ENCODE results near the gene SOCS6. TPM values are rescaled to one million over a fixed set of nuclear protein-coding genes. Genes with fewer than 3 reads are reported as not detected.

Gene SOCS6
- total RNA-seq, 1 experiment from 2014 or later = 11.0 TPM

DNA sequence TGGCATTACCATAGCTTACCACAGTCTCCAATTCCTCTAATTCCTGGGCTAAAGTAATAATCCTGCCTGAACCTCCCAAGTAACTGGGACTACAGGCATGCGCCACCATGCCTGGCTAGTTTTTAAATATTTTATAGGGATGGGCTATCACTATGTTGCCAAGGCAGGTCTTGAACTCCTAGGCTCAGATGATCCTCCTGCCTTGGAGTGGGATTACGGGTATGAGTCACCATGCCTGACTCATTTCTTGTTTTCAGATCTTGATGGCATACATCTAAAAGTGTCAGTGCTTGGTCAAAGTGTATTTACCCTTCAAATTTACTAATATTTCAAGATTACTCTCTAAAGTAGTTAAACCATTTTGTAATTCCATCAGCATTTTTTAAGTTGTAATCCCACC, 9.4 kb upstream of the SOCS6 start:
- Histone ChIP-seq H3K4me3 (no peak overlapping the region), H3K36me3 (no peaks in the 10 kb centered on the region), H3K27me3 (no peaks in the 10 kb centered on the region), H3K4me1 (no peaks in the 10 kb centered on the region), H3K27ac (no peak overlapping the region), H3K9me3 (replicated peaks) (no peaks in the 10 kb centered on the region)
- no peak for DNase-seq

DNA sequence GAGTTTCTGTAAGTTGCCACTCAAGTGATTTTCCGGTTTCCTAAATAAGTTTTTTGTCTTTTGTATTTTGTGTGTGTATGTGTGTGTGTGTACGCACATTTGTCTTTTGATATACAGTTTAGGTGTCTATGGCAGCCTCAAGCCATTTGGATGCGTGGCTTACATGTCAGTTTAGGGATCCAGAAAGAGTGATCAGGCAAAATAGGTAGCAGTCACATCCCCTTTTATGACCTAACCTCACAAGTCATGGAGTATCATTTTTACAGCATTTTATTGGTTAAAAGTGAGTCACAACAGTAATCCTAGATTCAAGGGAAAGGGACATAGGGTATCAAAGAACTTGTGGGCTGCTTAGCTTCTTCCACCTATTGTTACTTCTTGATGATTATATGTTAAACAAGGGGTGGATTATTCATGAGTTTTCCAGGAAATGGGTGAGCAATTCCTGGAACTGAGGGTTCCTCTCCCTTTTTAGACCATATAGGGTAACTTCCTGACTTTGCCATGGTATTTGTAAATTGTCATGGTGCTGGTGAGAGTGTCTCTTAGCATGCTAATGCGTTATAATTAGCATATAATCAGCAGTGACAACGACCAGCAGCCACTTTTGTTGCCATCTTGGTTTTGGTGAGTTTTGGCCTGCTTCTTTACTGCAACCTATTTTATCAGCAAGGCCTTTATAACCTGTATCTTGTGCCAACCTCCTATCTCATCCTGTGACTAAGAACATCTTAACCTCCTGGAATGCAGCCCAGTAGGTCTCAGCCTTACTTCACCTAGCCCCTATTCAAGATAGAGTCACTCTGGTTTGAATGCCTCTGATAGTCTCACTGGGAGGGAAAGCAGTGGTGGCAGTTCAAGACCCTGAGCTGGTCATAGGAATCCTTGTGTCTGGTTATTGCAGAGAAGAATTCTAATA, 8.6 kb upstream of the SOCS6 start:
- no peak for DNase-seq
- Histone ChIP-seq H3K4me1 (no peaks in the 10 kb centered on the region), H3K27ac (no peak overlapping the region), H3K9me3 (replicated peaks) (no peaks in the 10 kb centered on the region), H3K4me3 (no peak overlapping the region), H3K36me3 (no peaks in the 10 kb centered on the region), H3K27me3 (no peaks in the 10 kb centered on the region)

DNA sequence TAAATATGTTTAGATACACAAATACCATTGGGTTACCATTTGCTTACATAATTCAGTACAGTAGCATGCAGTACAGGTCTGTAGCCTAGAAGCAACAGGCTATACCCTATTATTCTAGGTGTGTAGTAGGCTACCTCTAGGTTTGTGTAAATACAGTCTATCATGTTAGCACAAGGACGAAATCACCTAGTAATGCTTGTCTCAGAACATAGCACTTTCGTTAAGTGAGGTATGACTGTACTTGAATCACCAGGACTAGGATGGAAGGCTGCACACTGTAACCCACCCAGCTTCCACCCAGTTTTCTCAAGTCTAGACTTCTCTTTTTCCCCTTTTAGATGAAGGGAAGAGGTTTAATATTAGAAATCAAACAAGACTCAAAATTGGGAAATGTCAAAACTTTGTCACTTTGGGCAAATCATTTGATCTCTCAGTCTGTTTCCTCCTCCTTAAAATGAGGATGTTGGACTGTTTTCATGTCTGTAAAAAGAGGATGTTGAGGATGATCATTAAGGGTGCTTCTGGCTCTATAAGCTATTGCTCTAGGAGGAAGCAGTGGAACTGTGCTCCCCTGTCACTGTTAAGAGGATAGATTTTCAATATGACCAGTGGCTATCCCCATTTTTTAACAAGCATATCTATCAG, 3.7 kb upstream of the SOCS6 start:
- Histone ChIP-seq H3K4me3 (no peak overlapping the region), H3K36me3 (no peaks in the 10 kb centered on the region), H3K27ac (no peak overlapping the region), H3K27me3 (no peaks in the 10 kb centered on the region), H3K4me1 (no peaks in the 10 kb centered on the region), H3K9me3 (replicated peaks) (no peaks in the 10 kb centered on the region)
- DNase-seq = no peak

DNA sequence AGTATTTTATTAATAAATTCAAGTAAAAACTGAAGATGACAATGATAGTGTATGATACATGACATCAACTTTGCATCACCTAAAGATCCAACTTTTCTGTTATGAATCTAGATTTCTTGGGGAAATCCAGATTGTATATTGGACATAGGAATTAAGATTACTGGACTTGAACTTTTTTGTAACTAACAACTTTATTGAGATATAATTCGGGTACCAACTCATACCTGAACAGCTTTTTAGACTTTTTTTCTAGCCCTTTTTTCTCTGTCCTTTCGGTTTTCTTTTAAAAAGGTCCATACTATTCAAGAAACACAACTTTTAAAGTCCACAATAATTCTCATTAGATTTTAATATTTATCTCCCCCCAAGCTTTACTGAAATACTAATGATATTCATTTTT, 1.1 kb upstream of the SOCS6 start:
- H3K4me1 ChIP-seq = no peaks in the 10 kb centered on the region; the same call in 1 of the 2 replicates
- no peak overlapping the region for H3K27ac ChIP-seq
- H3K4me3 ChIP-seq = peak overlapping the region; percentile 88

DNA sequence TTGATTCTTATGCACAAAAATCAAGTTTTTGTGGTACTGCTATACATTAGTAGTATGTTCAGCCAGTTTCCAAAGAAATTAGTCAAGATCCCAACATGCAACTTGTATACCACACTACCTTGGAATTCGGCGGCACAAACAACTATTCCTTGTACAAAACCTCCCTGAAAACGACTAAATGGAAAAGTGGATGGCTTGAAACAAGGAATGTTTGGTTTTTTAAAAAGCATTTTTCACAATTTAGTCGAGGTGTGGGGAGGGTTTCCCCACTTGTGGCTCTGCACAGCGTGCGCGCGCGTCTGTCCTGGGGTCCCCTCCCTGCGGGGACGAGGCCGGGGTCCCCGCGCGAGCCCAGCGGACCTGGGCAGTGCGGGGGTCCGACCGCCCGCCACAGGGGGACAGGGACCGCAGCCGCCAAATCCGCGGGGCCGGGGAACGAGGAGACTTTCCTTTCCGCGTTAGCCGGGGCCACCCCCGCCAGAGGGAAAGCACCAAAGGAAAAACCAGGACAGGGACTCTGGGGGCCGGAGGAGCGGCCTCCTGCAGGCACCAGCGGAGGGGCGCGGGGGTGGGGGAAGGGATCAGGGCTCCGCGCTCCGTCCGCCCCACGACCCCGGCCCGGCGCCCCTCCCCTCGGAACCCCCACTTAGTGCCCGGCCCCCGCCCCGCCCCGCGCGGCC, 534 bp upstream of the SOCS6 start:
- H3K36me3 ChIP-seq = no peaks in the 10 kb centered on the region; the same call in 1 of the 2 replicates
- no peaks in the 10 kb centered on the region for H3K9me3 ChIP-seq (replicated peaks)
- no peaks in the 10 kb centered on the region; the same call in 1 of the 2 replicates for H3K4me1 ChIP-seq
- H3K27me3 ChIP-seq = no peaks in the 10 kb centered on the region
- DNase-seq = peak; percentile 38 to 46
- peak overlapping the region; percentile 19; the same call in 1 of the 2 replicates for H3K27ac ChIP-seq
- peak overlapping the region; percentile 88 for H3K4me3 ChIP-seq

More for the DNA sequence above, 1.1 kb upstream of the SOCS6 start:
- H3K9me3 ChIP-seq (replicated peaks) = no peaks in the 10 kb centered on the region
- H3K27me3 ChIP-seq = no peaks in the 10 kb centered on the region
- DNase-seq = no peak
- no peaks in the 10 kb centered on the region; the same call in 1 of the 2 replicates for H3K36me3 ChIP-seq

DNA sequence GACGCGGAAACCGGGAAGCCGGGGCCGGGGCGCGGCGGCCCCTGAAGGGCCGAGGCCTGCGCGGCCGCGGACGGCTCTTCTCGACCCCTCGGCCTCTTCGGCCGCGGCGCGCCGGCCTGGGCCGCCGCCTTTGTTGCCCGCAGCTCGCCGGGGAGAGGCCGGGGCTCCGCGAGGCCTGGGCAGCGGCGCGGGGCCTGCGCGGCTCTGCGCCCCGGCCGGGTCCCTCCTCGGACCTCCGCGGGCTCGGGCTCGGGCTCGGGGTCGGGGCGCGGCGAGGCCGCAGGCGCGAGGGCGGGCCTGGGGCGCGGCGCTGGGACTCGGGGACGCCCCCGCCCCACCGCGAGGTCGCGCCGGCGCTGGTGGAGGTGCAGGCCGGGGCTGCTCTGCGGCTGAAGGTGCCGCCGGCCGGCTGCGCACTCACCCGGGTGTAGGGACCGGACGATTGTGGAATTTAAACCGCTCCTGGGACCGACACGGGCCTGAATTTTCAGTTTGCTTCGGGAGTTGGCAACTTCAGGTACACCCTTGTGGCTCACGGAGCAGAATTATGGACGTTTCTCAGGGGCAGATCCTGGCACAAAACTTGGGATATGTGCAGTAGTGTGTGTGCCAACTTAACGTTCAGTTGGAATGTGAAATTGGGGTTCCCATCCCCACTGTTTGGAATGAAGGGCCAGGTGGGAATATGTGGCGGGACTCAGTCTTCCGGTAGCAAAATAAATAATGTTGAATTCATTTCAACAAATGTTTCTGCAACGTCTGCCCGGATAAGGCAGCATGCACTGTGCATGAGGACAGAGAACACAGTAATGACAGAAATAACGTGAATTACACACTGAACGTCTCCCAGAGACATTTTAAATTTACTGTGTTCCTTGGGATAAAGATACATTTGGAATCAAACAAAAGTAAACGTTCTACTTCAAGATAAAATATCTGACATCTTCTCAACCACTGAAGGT, 787 bp downstream of the SOCS6 start:
- Histone ChIP-seq H3K27ac (peak overlapping the region; percentile 39; the same call in 1 of the 2 replicates), H3K36me3 (no peaks in the 10 kb centered on the region; the same call in 1 of the 2 replicates), H3K27me3 (no peaks in the 10 kb centered on the region), H3K4me1 (no peaks in the 10 kb centered on the region; the same call in 1 of the 2 replicates), H3K9me3 (replicated peaks) (no peaks in the 10 kb centered on the region), H3K4me3 (peak overlapping the region; percentile 88)
- DNase-seq = peak; percentile 28 to 31

DNA sequence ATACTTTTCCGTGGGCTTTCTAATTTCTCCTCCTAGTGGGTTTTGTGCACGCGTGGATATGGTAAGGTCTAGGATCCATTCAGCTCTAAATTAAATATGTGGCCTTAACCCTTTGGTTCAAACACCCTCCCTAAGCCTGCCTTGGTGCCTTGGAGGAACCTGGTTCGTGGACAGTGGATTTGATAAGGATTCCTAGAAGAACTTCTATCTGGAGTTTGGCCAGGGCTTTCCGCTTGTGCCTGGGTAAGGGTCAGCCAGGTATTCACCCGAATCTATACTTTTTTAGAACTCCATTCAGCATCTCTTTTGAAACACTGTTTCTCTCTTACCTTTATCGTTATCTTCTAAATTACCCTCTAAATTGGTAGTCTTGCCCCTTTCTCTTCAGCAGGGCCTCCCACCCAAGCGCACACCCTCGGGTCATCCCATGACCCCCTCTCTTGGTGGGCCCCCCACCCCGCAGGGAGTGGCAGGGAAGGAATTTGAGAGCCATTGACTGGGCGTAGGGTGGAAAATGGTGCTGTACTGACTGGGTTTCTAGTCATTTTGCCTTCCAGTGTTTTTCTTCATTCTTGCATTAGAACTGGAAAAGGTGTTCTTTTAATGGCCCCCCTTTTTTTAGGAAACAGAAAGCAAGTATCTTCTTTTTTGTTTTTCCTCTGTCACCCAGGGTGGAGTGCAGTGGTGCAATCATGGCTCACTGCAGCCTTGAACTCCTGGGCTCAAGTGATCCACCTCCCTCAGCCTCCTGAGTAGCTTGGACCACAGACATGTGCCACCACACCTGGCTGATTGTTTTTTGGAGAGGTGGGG, 1.8 kb downstream of the SOCS6 start:
- H3K9me3 ChIP-seq (replicated peaks) = no peaks in the 10 kb centered on the region

DNA sequence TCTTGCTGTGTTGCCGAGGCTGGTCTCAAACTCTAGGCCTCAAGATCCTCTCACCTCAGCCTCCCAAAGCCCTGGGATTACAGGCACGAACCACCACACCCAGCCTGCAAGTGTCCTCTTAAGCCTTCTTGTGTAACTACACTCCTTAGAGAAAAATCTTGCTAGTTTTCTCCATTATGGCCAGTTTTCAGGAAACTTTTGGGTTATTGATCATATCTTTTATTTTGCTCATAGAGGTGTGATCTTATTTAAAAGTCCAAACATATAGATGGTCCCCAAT, 2.4 kb downstream of the SOCS6 start:
- no peak for DNase-seq
- Histone ChIP-seq H3K36me3 (no peaks in the 10 kb centered on the region; the same call in 1 of the 2 replicates), H3K27me3 (no peaks in the 10 kb centered on the region), H3K4me3 (no peak overlapping the region), H3K4me1 (no peaks in the 10 kb centered on the region; the same call in 1 of the 2 replicates), H3K9me3 (replicated peaks) (no peaks in the 10 kb centered on the region), H3K27ac (no peak overlapping the region)

More for the DNA sequence above, 1.8 kb downstream of the SOCS6 start:
- no peak for DNase-seq
- no peaks in the 10 kb centered on the region; the same call in 1 of the 2 replicates for H3K36me3 ChIP-seq
- peak overlapping the region; percentile 88 for H3K4me3 ChIP-seq
- no peak overlapping the region for H3K27ac ChIP-seq
- H3K4me1 ChIP-seq = no peaks in the 10 kb centered on the region; the same call in 1 of the 2 replicates
- H3K27me3 ChIP-seq = no peaks in the 10 kb centered on the region

DNA sequence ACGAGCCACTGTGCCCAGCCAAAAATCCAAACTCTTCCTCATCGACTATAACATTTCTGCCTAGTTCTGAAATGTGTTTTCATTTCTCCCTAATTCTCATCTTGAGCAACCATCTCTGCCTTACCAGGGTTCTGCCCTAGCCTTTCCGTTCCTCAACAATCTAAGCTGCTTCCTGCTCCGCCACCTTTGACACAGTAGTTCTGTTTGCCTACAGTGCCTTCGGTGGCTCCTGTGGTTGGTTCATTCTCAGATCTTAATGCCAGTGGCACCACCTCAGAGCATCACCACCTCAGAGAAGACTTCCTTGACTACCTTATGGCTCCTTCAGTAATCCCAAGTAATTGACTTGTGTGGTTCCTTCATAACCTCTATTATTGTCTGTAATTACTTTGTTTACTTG, 3.8 kb downstream of the SOCS6 start:
- Histone ChIP-seq H3K4me3 (no peak overlapping the region), H3K27ac (no peak overlapping the region), H3K4me1 (no peaks in the 10 kb centered on the region; the same call in 1 of the 2 replicates), H3K27me3 (no peaks in the 10 kb centered on the region), H3K9me3 (replicated peaks) (no peaks in the 10 kb centered on the region), H3K36me3 (no peaks in the 10 kb centered on the region; the same call in 1 of the 2 replicates)
- no peak for DNase-seq

DNA sequence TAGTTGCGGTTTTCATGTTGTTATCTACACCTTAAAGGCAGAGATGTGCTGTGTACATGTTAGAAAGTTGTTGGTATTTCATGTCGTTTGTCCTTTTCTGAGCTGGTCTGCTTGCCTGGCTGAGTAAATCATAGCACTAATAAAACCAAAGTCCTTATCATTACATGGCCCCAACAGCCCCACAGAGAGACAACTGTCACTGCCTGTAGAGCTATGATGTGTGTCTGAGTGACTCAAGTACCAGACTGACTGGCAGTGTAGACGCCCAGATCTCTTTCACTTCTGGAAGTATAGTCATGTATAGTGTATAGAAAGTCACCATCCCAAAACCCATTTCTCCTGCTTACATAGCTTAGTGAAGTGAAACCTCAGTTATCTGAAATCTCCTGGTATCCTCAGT, 4.3 kb downstream of the SOCS6 start:
- no peaks in the 10 kb centered on the region; the same call in 1 of the 2 replicates for H3K4me1 ChIP-seq
- no peak for DNase-seq

DNA sequence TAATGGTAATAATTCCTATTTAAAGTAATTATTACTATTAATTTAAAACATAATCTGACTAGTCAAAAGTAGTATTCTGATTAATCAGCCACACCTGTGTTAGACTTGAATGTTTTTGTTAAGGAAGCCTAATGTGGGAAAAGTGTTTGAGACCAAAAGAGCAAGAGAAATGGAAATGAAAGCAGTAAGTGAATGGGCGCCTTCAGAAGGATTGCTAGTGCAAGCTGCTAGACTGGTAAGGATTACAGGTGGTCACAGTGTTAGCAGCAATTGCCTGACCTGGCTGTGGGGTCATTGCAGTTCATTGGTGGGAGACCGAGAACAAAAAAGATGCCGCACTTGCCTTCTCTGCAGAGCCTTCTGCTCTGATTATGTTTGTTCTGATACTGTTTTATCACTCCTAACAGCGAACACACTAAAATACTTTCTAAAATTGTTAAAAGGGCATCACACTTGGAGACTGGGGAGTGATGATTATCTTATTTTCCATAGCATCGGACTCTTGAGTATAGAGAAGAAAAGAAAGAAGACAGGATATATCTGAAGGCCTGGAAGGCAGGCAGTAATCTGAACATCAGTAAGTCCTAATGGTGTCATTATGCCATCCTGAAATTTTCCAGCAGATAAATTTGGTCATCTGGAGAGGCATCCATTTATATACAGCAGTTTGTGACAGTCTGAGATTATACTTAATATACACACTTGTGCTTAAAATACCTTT, 5.8 kb downstream of the SOCS6 start:
- no peak for DNase-seq
- Histone ChIP-seq H3K36me3 (no peaks in the 10 kb centered on the region; the same call in 1 of the 2 replicates), H3K4me3 (no peak overlapping the region), H3K27ac (no peak overlapping the region), H3K9me3 (replicated peaks) (no peaks in the 10 kb centered on the region), H3K27me3 (no peaks in the 10 kb centered on the region), H3K4me1 (no peaks in the 10 kb centered on the region; the same call in 1 of the 2 replicates)

More for the DNA sequence above, 4.3 kb downstream of the SOCS6 start:
- Histone ChIP-seq H3K27me3 (no peaks in the 10 kb centered on the region), H3K4me3 (no peak overlapping the region), H3K27ac (no peak overlapping the region), H3K9me3 (replicated peaks) (no peaks in the 10 kb centered on the region), H3K36me3 (no peaks in the 10 kb centered on the region; the same call in 1 of the 2 replicates)

DNA sequence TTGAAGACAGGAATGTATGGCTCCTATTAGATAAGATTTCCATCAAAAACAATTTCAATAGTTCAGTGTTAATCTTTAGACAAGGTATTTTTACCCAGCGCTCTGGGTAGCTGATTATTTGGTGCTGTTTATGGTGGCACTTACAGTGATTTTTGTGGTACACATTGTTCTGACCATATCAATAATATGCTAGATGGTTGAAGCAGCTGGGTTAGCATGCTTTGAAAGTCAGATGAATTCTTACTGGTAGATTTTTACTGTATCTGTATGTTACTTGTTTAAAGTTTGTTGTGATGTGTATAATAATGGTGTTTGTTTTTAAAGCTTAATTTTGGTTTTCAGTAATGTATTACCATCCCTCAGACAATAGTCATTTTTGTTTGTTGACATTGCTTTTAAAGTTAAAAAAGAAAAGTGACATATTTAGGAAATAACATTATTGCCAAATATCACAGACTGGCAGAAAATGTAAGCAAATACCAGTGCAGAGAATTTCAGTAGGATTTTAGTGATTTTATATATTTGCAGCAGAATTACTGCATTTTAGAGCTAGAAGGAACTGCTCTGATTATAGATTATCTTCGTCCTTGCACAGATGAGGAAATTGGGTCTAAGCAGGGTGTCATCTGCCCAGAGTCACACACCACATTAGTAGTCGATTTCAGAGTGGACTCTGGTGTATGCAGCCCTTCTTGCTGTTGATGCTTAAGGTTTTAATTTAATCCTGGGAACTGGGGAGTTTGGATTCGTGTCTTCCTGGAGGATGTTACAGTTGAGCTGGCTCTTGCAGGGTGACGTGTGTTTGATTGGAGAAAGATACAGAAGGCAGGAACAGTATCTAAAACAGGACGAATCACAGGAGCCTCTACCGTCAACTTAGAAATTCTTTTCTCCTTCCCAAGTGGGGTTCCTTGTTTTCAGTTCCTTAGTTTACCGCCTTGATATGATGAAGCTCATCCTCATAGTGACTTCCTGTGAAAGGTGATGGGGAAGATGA, 6.6 kb downstream of the SOCS6 start:
- no peak for DNase-seq
- no peaks in the 10 kb centered on the region; the same call in 1 of the 2 replicates for H3K36me3 ChIP-seq
- H3K4me1 ChIP-seq = no peaks in the 10 kb centered on the region; the same call in 1 of the 2 replicates
- no peaks in the 10 kb centered on the region for H3K9me3 ChIP-seq (replicated peaks)
- no peaks in the 10 kb centered on the region for H3K27me3 ChIP-seq
- H3K27ac ChIP-seq = no peak overlapping the region
- H3K4me3 ChIP-seq = no peak overlapping the region

All from SJCRH30 (cell line).